Fibroblast of the aortic adventitia (primary cell): ENCODE measurements around the gene HSD11B2. TPM values are rescaled to one million over a fixed set of nuclear protein-coding genes. Genes with fewer than 3 reads are reported as not detected.

Source experiments
- DNase-seq: peaks from one replicate; pipeline ENCODE4 v3.0.0-alpha.2; 2010; ENCODE audit warnings: low read depth
- H3K4me3 ChIP-seq: 2 replicates; pipeline ENCODE4 v1.5.1; 2011; ENCODE audit warnings: low read depth, mild to moderate bottlenecking, control low read depth, low read length, moderate library complexity
- total RNA-seq: library from RNA; depleted of rRNA; stranded (reverse); fragments of >200 nt; gene quantifications from 2 replicates; pipeline ENCODE4 v1.2.3, GENCODE V29; 2012; ENCODE audit warnings: low replicate concordance
- TF ChIP-seq, protein P1 (sequence below): IDR thresholded peaks from 2 replicates; pipeline ENCODE4 v1.5.1; 2011; ENCODE audit warnings: mild to moderate bottlenecking, low read length, control low read depth, inconsistent platforms; ENCODE audit not compliant: insufficient read depth

Gene HSD11B2
- not detected in 2 replicates for total RNA-seq

DNA sequence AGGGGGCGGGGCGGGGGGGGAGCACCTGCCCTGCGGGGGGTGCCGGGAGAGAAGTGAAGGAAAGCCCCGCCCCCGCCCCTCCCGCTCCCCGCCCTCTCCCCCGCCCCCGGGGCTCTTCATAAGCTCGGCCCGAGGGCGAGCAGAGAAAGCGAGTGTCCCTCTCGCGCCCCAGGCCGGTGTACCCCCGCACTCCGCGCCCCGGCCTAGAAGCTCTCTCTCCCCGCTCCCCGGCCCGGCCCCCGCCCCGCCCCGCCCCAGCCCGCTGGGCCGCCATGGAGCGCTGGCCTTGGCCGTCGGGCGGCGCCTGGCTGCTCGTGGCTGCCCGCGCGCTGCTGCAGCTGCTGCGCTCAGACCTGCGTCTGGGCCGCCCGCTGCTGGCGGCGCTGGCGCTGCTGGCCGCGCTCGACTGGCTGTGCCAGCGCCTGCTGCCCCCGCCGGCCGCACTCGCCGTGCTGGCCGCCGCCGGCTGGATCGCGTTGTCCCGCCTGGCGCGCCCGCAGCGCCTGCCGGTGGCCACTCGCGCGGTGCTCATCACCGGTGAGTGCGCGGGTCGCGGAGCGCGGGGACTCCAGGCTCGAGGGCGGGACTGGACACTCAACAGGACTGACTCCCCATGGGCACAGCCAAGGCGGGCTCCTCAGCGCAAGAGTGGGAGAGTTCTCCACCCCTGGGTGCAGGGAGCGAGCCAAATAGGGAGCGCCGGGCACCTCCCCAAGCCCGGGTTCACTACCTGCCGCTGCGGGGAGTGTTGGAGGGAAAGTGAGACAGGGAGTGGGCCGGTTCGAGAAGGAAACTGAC is at the start of gene HSD11B2:
Gene HSD11B2, plus strand, starts transcription at position 145 of the 798 bp plus-strand sequence. Its CDS starts 128 bp downstream, at position 273.
- peak within 1 kb of the TSS; percentile 35 for H3K4me3 ChIP-seq
- DNase-seq: no peak
- TF ChIP-seq, protein P1, sequence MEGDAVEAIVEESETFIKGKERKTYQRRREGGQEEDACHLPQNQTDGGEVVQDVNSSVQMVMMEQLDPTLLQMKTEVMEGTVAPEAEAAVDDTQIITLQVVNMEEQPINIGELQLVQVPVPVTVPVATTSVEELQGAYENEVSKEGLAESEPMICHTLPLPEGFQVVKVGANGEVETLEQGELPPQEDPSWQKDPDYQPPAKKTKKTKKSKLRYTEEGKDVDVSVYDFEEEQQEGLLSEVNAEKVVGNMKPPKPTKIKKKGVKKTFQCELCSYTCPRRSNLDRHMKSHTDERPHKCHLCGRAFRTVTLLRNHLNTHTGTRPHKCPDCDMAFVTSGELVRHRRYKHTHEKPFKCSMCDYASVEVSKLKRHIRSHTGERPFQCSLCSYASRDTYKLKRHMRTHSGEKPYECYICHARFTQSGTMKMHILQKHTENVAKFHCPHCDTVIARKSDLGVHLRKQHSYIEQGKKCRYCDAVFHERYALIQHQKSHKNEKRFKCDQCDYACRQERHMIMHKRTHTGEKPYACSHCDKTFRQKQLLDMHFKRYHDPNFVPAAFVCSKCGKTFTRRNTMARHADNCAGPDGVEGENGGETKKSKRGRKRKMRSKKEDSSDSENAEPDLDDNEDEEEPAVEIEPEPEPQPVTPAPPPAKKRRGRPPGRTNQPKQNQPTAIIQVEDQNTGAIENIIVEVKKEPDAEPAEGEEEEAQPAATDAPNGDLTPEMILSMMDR: no peak

DNA sequence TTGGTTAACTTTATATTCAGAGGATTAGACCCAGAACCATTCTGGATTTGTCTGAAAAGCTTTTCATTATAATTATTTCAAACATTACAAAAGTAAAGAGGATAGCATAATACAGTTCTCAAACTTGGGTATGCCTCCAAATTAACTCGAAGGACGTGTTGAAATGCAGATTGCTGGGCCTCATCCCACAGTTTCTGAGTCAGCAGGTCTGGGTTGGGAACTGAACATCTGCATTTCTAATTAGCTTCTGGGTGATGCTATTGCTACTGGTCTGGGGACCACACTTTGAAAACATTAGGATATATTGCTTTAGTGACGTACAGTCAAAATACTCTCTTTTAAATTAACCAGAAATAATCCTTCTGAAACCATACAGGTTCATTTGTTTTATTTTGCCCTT is 47.6 kb upstream of the HSD11B2 start:
- TF ChIP-seq, protein P1: no peak
- no peak for DNase-seq
- H3K4me3 ChIP-seq: no peak overlapping the region

DNA sequence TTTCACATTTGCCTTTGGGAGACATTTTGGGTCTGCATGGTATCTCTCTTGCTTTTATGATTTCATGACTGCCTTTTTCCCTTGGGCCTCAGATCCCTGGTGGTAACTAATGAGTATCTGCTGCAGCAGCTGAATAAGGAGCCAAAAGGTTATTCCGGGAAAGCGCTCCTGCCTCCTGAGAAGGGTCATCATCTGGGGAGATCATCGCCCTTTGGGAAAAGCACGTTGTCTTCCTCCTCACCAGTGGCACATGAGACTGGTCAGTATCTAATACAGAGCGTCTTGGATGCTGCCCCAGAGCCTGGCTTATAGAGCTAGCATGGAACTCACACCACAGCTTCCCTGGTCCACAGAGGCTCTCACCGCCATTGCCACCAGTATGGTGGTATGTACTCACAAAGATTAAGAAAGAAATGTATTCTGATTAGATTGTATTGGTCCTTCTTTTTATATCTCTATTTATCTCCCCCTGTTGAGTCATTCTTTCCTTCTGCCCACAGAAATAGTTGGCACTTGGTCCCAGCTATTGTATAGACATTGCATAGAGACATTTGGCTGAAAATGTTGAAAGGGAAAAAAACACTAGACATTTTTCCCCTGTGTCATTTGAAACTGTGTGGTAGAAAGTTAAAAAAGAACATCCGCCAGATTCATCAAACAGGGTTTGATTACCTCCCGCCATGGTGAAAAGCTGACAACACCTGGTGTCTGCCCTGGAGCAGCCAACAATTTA is 46.0 kb upstream of the HSD11B2 start:
- TF ChIP-seq, protein P1: no peak
- no peak overlapping the region for H3K4me3 ChIP-seq
- peak; percentile 78 for DNase-seq

DNA sequence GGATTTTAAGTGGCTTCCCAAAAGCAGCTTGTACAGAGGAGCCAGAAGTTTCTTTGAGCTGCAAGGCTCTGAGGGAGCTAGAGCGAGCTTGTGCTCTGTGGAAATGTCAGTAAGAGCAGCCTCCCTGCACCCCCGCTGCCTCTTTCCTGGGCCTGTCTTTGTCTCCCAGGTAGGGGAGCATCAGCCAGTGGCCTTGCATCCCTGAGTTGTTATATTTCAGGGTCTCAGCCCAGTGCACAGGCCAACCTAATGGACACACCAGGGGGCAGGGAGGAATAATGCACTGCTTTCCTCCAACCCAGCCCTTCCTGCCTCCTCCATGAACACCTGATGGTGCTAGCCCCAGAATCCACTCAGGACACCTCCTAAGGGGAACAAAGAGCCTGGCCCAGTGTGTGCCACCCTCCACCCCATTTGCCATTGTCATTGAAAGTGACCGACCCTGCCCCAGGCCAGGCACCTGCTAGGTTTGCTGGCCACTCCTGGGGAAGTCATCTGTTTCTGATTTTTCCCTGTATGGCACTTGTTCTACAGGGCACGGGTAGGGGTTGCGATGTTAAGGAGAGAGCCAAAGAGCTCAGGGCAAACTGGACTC is 44.0 kb upstream of the HSD11B2 start:
- no peak for DNase-seq
- TF ChIP-seq, protein P1: no peak
- no peak overlapping the region for H3K4me3 ChIP-seq

DNA sequence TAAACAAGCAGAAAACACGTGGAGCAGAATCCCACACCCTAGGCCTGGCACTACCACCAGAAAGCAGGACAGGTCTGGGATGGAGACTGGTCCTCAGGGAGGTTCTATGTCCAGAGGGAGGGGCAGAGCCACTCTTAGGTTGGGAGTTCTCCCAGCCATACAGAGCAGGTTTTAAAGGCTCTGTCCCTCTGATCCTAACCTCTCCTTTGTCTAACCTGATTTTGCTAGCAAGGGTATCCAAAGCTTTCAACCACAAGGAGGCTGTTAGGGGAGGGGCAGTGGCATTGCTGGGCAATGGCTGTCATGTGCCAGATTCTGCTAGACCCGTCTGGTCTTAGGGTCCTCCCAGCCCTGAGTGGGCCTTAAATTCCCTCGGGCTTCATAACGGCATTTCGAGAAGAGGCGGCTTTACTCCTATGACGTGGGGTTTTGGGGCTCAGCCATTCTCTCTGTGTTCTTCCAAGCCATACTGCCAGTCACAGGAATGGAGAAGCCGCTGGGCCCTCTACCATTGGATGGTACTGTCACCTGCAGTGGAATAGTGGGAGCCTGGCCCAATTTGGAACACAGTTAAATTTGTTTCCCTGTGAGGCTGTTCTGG is 43.3 kb upstream of the HSD11B2 start:
- TF ChIP-seq, protein P1: no peak
- H3K4me3 ChIP-seq: no peak overlapping the region
- no peak for DNase-seq

DNA sequence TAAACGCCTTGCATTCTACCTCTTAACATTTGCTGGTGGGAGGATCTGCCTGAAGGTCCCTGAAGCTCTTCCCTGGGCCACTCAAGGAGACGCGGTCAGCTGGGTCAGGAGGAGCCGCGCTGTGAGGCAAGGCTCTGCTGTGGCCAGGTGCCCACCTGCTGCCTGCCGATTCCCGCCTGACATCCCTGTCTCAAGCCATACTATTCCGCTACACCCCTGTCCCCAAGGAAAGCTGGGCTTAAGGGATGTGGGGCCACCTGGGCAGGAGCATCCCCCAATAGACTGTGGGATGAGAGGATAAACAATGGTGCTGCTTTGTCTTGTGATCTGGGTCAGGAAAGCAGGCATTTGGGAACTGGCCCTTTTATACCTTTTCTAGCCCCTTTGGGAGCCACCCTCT is 42.7 kb upstream of the HSD11B2 start:
- no peak for DNase-seq
- TF ChIP-seq, protein P1: no peak
- H3K4me3 ChIP-seq: no peak overlapping the region
